H1 (cell line): Measurements from ENCODE around the gene LAMC3. TPM values are rescaled to one million over a fixed set of nuclear protein-coding genes. Genes with fewer than 3 reads are reported as not detected.

Experiments used
- CBX8 ChIP-seq: fragments of 300-800, 300-1000 bp; sonication (generic); IDR thresholded peaks from 2 replicates; pipeline ENCODE4 v1.7.1; 2016; ENCODE audit warnings: low read depth, low read length, borderline replicate concordance
- CHD2 ChIP-seq: IDR thresholded peaks from 2 replicates; pipeline ENCODE4 v1.6.1; 2012; ENCODE audit warnings: low read length, improper control_type of control experiment
- TEAD4 ChIP-seq: IDR thresholded peaks from 2 replicates; pipeline ENCODE4 v1.6.1; 2012; ENCODE audit warnings: low read depth, low read length, inconsistent platforms, mixed read lengths
- polyA plus RNA-seq, 7 experiments: library from polyadenylated mRNA; depleted of rRNA in 3 of 7; stranded (reverse) in 5 of 7; unstranded in 2 of 7; fragments of >200 nt in 5 of 7; fragments of 200-250 nt in 2 of 7; gene quantifications; 1 replicate in 5 of 7; 2 replicates in 1 of 7; 4 replicates in 1 of 7; pipeline versions ENCODE4 v1.2.1 to v1.2.3, GENCODE V29; 2011 to 2013; ENCODE audit warnings: missing spikeins in 2 of 7, mixed read lengths in 2 of 7
- total RNA-seq: library from RNA; stranded (reverse); fragmentation: NEBNext Ultra II Directional; extraction: Animal tissue kit (Norgen Biotek cat#: 25700); gene quantifications from 2 replicates; pipeline ENCODE4 v1.2.1, GENCODE V29; 2021

LAMC3 gene
- total and polyA plus RNA-seq, 2 of the 8 experiments (the other 6 are each of a cell fraction or from before 2014, with no cell fraction given): 9.3 to 12.3 TPM

GRCh38 chr9:131018621-131019020 lies 9.6 kb downstream of the LAMC3 start (continued):
- TF ChIP-seq CBX8: no peak
- TF ChIP-seq CHD2: no peak
- 0 out of 2 replicates have a peak, but pooled peaks have one; percentile 31 for TF ChIP-seq TEAD4
